Type B pancreatic cell (in vitro differentiated cells): Measurements from ENCODE around the gene MTMR1. TPM values are rescaled to one million over a fixed set of nuclear protein-coding genes. Genes with fewer than 3 reads are reported as not detected.

Experiments used
- DNase-seq: peaks from one replicate; pipeline ENCODE4 v3.0.0; 2021; ENCODE audit warnings: mixed read lengths; ENCODE audit not compliant: unreplicated experiment; ENCODE audit errors: extremely low spot score
- H3K27ac Mint-ChIP-seq: 2 replicates; pipeline ENCODE4 v1.8.0; 2021; ENCODE audit warnings: mild to moderate bottlenecking, mixed read lengths
- H3K27me3 Mint-ChIP-seq: 2 replicates; pipeline ENCODE4 v1.8.0; 2021; ENCODE audit warnings: mixed read lengths
- H3K36me3 Mint-ChIP-seq: 2 replicates; pipeline ENCODE4 v1.8.0; 2021; ENCODE audit warnings: mixed read lengths
- H3K4me1 Mint-ChIP-seq: one replicate; pipeline ENCODE4 v1.8.0; 2021; ENCODE audit warnings: mixed read lengths; ENCODE audit not compliant: unreplicated experiment
- H3K4me3 Mint-ChIP-seq: 2 replicates; pipeline ENCODE4 v1.8.0; 2021; ENCODE audit warnings: mild to moderate bottlenecking, mixed read lengths
- H3K9me3 Mint-ChIP-seq: 2 replicates; pipeline ENCODE4 v1.8.0; 2021; ENCODE audit warnings: mixed read lengths
- total RNA-seq: library from RNA; stranded (reverse); gene quantifications from 2 replicates; pipeline ENCODE4 v1.2.1, GENCODE V29; 2021; ENCODE audit warnings: low replicate concordance
- TF ChIP-seq, protein P1 (sequence below): fragments of 200-600 bp; sonication (generic); conservative IDR thresholded peaks from 2 replicates; pipeline ENCODE4 v1.5.0; 2021; ENCODE audit warnings: antibody characterized with exemption, mild to moderate bottlenecking

The MTMR1 gene
- total RNA-seq, 1 donor from 2014 or later = 21.8 TPM

DNA sequence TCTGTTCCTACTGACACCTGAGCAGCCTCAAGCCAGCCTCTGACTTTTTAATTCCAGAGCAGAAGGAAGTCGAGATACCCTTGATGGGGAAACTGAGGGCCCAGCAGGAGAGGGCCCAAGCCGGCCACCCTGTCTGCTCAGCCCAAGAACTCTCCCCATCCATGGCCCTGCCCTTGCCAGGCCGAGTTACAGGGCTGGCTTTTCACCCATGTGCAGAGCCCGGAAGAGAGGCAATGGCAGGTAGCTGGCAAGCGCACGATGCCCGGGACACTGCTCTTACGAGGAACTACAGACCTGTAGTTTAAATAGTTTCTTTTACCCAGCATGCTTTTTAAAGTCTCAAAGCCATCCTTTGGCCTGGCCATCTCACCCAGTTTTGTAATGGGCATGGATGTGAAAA is 79.9 kb downstream of the MTMR1 start:
- H3K27me3 Mint-ChIP-seq = no peaks in the 10 kb centered on the region
- DNase-seq = no peak
- no peaks in the 10 kb centered on the region for H3K4me1 Mint-ChIP-seq
- no peak overlapping the region for H3K27ac Mint-ChIP-seq
- no peak overlapping the region for H3K4me3 Mint-ChIP-seq
- TF ChIP-seq, protein P1, sequence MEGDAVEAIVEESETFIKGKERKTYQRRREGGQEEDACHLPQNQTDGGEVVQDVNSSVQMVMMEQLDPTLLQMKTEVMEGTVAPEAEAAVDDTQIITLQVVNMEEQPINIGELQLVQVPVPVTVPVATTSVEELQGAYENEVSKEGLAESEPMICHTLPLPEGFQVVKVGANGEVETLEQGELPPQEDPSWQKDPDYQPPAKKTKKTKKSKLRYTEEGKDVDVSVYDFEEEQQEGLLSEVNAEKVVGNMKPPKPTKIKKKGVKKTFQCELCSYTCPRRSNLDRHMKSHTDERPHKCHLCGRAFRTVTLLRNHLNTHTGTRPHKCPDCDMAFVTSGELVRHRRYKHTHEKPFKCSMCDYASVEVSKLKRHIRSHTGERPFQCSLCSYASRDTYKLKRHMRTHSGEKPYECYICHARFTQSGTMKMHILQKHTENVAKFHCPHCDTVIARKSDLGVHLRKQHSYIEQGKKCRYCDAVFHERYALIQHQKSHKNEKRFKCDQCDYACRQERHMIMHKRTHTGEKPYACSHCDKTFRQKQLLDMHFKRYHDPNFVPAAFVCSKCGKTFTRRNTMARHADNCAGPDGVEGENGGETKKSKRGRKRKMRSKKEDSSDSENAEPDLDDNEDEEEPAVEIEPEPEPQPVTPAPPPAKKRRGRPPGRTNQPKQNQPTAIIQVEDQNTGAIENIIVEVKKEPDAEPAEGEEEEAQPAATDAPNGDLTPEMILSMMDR = no peak
- no peaks in the 10 kb centered on the region for H3K9me3 Mint-ChIP-seq
- H3K36me3 Mint-ChIP-seq = no peaks in the 10 kb centered on the region

- Mint-ChIP-seq H3K27me3 (no peaks in the 10 kb centered on the region), H3K4me3 (no peak overlapping the region), H3K27ac (no peak overlapping the region), H3K4me1 (no peaks in the 10 kb centered on the region), H3K9me3 (no peaks in the 10 kb centered on the region), H3K36me3 (no peaks in the 10 kb centered on the region)
- TF ChIP-seq, protein P1 = no peak
- DNase-seq = no peak
Observed at GRCh38 chrX:150773634-150774033, 80.4 kb downstream of the MTMR1 start.

DNA sequence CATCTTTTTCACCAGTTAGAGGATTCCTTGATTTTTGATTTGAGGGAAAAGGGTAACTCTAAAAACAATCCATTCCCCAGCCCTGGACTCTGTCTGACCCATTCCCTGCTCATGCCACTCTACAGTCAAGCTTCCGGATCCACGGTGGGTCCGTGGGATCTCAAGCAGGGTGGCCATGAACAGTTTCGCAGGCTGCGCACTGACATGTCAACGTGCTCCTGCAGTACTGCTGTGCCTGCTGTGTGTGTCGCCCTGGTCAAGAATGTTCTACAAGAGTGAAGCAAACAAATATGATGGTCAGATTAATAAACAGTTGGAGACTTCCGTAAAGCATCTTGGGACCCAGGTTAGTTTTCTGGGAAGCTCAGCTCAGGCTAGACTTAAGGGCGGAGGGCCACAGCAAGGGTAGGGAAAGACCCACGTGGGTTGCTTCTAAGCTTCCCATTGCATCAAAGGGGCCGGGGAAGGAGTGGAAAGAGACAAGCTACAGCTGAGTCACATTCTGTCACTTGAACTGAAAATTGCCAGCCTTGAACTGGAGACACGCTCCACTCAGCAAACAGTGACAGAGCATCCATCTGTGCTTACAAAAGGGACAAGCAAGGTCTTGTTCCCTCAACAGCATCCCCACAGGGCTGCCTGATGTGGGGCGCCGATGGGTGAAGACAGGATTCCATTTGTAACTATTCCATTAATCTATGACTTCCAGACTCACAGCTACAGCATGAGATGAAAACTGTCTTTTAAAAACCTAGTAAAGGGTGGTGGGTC is 81.8 kb downstream of the MTMR1 start:
- H3K27ac Mint-ChIP-seq = no peak overlapping the region
- H3K4me3 Mint-ChIP-seq = no peak overlapping the region
- no peaks in the 10 kb centered on the region for H3K4me1 Mint-ChIP-seq
- no peaks in the 10 kb centered on the region for H3K36me3 Mint-ChIP-seq
- H3K27me3 Mint-ChIP-seq = no peaks in the 10 kb centered on the region
- no peaks in the 10 kb centered on the region for H3K9me3 Mint-ChIP-seq
- no peak for DNase-seq
- TF ChIP-seq, protein P1 = no peak

DNA sequence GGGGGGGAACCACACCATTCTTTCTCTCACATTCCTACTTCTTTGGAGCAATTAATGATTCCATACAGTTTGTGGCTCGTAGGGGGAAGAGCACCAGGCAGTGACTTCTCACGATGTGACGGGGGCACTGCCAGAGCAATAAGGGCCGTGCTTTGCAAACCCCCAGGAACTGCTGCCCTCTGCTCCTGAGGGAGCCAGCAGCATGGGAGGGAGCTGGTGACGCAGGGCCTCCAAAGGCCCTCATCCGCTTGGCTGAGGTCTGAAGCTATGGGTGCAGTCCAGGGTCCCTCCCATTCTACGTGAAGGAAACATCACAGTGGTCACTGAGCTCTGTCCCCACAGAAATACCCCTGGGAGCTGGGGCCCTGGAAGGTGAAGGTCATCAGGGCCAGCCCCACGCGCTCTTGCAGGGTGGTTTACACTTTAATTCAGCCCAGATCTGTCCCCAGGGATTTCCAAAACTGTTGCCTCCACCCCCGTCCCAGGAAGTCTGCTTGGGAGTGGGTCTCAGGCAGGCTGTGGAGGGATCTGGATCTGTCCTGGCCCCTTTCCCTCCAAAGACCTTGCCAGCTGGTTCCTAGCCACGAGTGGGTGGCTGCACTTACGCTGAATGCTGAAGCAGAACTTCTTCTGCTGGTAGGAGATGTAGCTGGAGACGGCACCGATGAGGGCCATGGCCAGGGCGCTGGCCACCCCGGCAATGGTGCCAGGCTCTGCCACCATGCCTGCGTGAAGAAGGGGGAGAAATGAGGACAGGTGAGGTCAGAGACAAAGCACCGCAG is 82.6 kb downstream of the MTMR1 start:
- Mint-ChIP-seq H3K4me1 (no peaks in the 10 kb centered on the region), H3K27me3 (no peaks in the 10 kb centered on the region), H3K36me3 (no peaks in the 10 kb centered on the region), H3K27ac (no peak overlapping the region), H3K9me3 (no peaks in the 10 kb centered on the region), H3K4me3 (no peak overlapping the region)
- TF ChIP-seq, protein P1 = no peak
- DNase-seq = no peak

GRCh38 chrX:150777328-150777992 is 84.3 kb downstream of the MTMR1 start:
- TF ChIP-seq, protein P1 = no peak
- no peaks in the 10 kb centered on the region for H3K4me1 Mint-ChIP-seq
- no peak overlapping the region for H3K27ac Mint-ChIP-seq
- no peak overlapping the region for H3K4me3 Mint-ChIP-seq
- H3K27me3 Mint-ChIP-seq = no peaks in the 10 kb centered on the region
- H3K36me3 Mint-ChIP-seq = peaks cover 4% of the 10 kb centered on the region
- no peak for DNase-seq
- no peaks in the 10 kb centered on the region for H3K9me3 Mint-ChIP-seq
